PC-9 (cell line): ENCODE results near the gene ETV3L. TPM values are rescaled to one million over a fixed set of nuclear protein-coding genes. Genes with fewer than 3 reads are reported as not detected.

Experiments
- BruUV-seq: library from RNA; stranded (reverse); fragments of 400-500 nt; replicated peaks from 2 replicates; lab custom pipeline; 2021; lab: Mats Ljungman, UMichigan
- CTCF ChIA-PET: fragments of 300-600 bp; sonication (Branson Sonifier 250); formaldehyde crosslinking; loops from one replicate; lab custom pipeline; 2022; ENCODE audit warnings: antibody characterized with exemption; lab: Charles Lee
- POLR2A ChIA-PET: fragments of 300-600 bp; sonication (Branson Sonifier 250); formaldehyde crosslinking; loops from one replicate; lab custom pipeline; 2022; ENCODE audit warnings: antibody characterized with exemption; ENCODE audit not compliant: unreplicated experiment; lab: Charles Lee
- DNase-seq, 2 experiments: peaks; one replicate each; pipeline versions ENCODE4 v3.0.0 to v3.0.0-alpha.2; 2015 to 2022; ENCODE audit warnings: mixed read lengths in 1 of 2
- H2AFZ ChIP-seq: fragments of 200-600 bp; sonication (generic); 2 replicates; pipeline ENCODE4 v1.8.1; 2017; ENCODE audit warnings: antibody characterized with exemption
- H3F3A ChIP-seq: fragments of 200-600 bp; sonication (generic); 2 replicates; pipeline ENCODE4 v1.8.1; 2017; ENCODE audit warnings: antibody characterized with exemption, mild to moderate bottlenecking, low read depth; ENCODE audit not compliant: insufficient read depth
- H3K27ac ChIP-seq: fragments of 200-600 bp; sonication (generic); 2 replicates; pipeline ENCODE4 v1.6.1; 2016; ENCODE audit warnings: mixed run types
- H3K27me3 ChIP-seq: fragments of 200-600 bp; sonication (generic); 2 replicates; pipeline ENCODE4 v1.6.1; 2016; ENCODE audit warnings: low read depth, mixed run types; ENCODE audit not compliant: insufficient read depth
- H3K36me3 ChIP-seq: fragments of 200-600 bp; sonication (generic); 2 replicates; pipeline ENCODE4 v1.6.1; 2016; ENCODE audit warnings: low read depth, mixed run types
- H3K4me1 ChIP-seq: fragments of 200-600 bp; sonication (generic); replicated peaks from 2 replicates; pipeline ENCODE4 v1.6.1; 2016; ENCODE audit warnings: mixed run types; ENCODE audit not compliant: insufficient read depth
- H3K4me2 ChIP-seq: fragments of 200-600 bp; sonication (generic); 2 replicates; pipeline ENCODE4 v1.6.1; 2017; ENCODE audit warnings: mixed run types
- H3K4me3 ChIP-seq: fragments of 200-600 bp; sonication (generic); 2 replicates; pipeline ENCODE4 v1.6.1; 2016; ENCODE audit warnings: mixed run types
- H3K79me2 ChIP-seq: fragments of 200-600 bp; sonication (generic); 2 replicates; pipeline ENCODE4 v1.6.1; 2017; ENCODE audit warnings: low read depth, mixed run types
- H3K9me2 ChIP-seq: fragments of 200-600 bp; sonication (generic); 2 replicates; pipeline ENCODE4 v1.8.1; 2017; ENCODE audit warnings: mild to moderate bottlenecking; ENCODE audit not compliant: insufficient read depth
- H3K9me3 ChIP-seq: fragments of 200-600 bp; sonication (generic); 2 replicates; pipeline ENCODE4 v1.8.1; 2016; ENCODE audit warnings: low read depth; ENCODE audit not compliant: insufficient read depth
- H4K20me1 ChIP-seq: fragments of 200-600 bp; sonication (generic); 2 replicates; pipeline ENCODE4 v1.8.1; 2017; ENCODE audit not compliant: insufficient read depth
- EZH2 ChIP-seq: fragments of 200-600 bp; sonication (generic); IDR thresholded peaks from 2 replicates; pipeline ENCODE4 v1.8.0; 2017; ENCODE audit warnings: antibody characterized with exemption, low read depth
- intact Hi-C: fragments of 100-400 bp; cut with micrococcal nuclease; formaldehyde crosslinking; loops from one replicate; pipeline ENCODE4 v1.10.0; 2022; ENCODE audit not compliant: unreplicated experiment
- total RNA-seq: library from RNA; stranded (reverse); gene quantifications from 2 replicates; pipeline ENCODE4 v1.2.3, GENCODE V29; 2021
- TF ChIP-seq, protein P1 (sequence below): fragments of 200-600 bp; sonication (generic); conservative IDR thresholded peaks from 2 replicates; pipeline ENCODE4 v1.6.1; 2017; ENCODE audit warnings: mixed run types, antibody characterized with exemption, mild to moderate bottlenecking, moderate library complexity

ETV3L gene
- total RNA-seq, 1 experiment from 2014 or later: not detected

GRCh38 chr1:157105988-157106812, 6.6 kb upstream of the ETV3L start:
- no peaks in the 10 kb centered on the region for H3K27me3 ChIP-seq
- peak overlapping the region; percentile 66; the same call in 1 of the 2 replicates for H2AFZ ChIP-seq
- DNase-seq: peak; percentile 31 to 64
- H3K4me2 ChIP-seq: peak overlapping the region; percentile 46
- H3F3A ChIP-seq: no peaks in the 10 kb centered on the region; the same call in 1 of the 2 replicates
- no TSS peak for BruUV-seq
- H4K20me1 ChIP-seq: no peaks in the 10 kb centered on the region
- H3K79me2 ChIP-seq: no peaks in the 10 kb centered on the region
- no peak overlapping the region for H3K4me3 ChIP-seq
- H3K9me3 ChIP-seq: no peaks in the 10 kb centered on the region
- H3K36me3 ChIP-seq: no peaks in the 10 kb centered on the region
- 0 out of 2 replicates have a peak overlapping the region, but pooled peaks have one; percentile 14 for H3K27ac ChIP-seq
- peaks cover 11% of the 10 kb centered on the region for H3K4me1 ChIP-seq
- CTCF ChIA-PET: interaction anchor here (0.7 kb wide), 1 partner anchor 49 kb away, joined by 14 read pairs; no protein-coding TSS in a partner anchor
- TF ChIP-seq, protein P1, sequence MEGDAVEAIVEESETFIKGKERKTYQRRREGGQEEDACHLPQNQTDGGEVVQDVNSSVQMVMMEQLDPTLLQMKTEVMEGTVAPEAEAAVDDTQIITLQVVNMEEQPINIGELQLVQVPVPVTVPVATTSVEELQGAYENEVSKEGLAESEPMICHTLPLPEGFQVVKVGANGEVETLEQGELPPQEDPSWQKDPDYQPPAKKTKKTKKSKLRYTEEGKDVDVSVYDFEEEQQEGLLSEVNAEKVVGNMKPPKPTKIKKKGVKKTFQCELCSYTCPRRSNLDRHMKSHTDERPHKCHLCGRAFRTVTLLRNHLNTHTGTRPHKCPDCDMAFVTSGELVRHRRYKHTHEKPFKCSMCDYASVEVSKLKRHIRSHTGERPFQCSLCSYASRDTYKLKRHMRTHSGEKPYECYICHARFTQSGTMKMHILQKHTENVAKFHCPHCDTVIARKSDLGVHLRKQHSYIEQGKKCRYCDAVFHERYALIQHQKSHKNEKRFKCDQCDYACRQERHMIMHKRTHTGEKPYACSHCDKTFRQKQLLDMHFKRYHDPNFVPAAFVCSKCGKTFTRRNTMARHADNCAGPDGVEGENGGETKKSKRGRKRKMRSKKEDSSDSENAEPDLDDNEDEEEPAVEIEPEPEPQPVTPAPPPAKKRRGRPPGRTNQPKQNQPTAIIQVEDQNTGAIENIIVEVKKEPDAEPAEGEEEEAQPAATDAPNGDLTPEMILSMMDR: no peak
- TF ChIP-seq EZH2: no peak
- intact Hi-C loops: no loop called here
- no peaks in the 10 kb centered on the region for H3K9me2 ChIP-seq
- POLR2A ChIA-PET: no interaction called here

- Histone ChIP-seq H3K9me3 (no peaks in the 10 kb centered on the region), H3K27me3 (no peaks in the 10 kb centered on the region), H3K4me1 (peaks cover 11% of the 10 kb centered on the region), H3K27ac (no peak overlapping the region), H4K20me1 (no peaks in the 10 kb centered on the region), H3K4me2 (no peak overlapping the region), H2AFZ (no peak overlapping the region), H3F3A (no peaks in the 10 kb centered on the region; the same call in 1 of the 2 replicates), H3K36me3 (no peaks in the 10 kb centered on the region), H3K79me2 (no peaks in the 10 kb centered on the region), H3K9me2 (no peaks in the 10 kb centered on the region), H3K4me3 (no peak overlapping the region)
- no TSS peak for BruUV-seq
- no peak for TF ChIP-seq EZH2
- TF ChIP-seq, protein P1: no peak
- DNase-seq: no peak
- ChIA-PET CTCF (no interaction called here), POLR2A (no interaction called here)
- intact Hi-C loops: no loop called here
These were observed 5.8 kb upstream of the ETV3L start for GRCh38 chr1:157105298-157105987.

GRCh38 chr1:157104598-157105293, 5.1 kb upstream of the ETV3L start:
- BruUV-seq: no TSS peak
- peaks cover 11% of the 10 kb centered on the region for H3K4me1 ChIP-seq
- TF ChIP-seq, protein P1: no peak
- no peak for TF ChIP-seq EZH2
- H2AFZ ChIP-seq: no peak overlapping the region
- POLR2A ChIA-PET: no interaction called here
- no peaks in the 10 kb centered on the region for H3K79me2 ChIP-seq
- H3K27ac ChIP-seq: no peak overlapping the region
- H3K27me3 ChIP-seq: no peaks in the 10 kb centered on the region
- H3F3A ChIP-seq: no peaks in the 10 kb centered on the region; the same call in 1 of the 2 replicates
- H3K36me3 ChIP-seq: no peaks in the 10 kb centered on the region
- intact Hi-C loops: no loop called here
- H3K4me3 ChIP-seq: no peak overlapping the region
- H3K9me3 ChIP-seq: no peaks in the 10 kb centered on the region
- no peaks in the 10 kb centered on the region for H4K20me1 ChIP-seq
- CTCF ChIA-PET: interaction anchor here (0.7 kb wide), 1 partner anchor 51 kb away, joined by 3 read pairs; no protein-coding TSS in a partner anchor
- DNase-seq: no peak
- no peaks in the 10 kb centered on the region for H3K9me2 ChIP-seq
- no peak overlapping the region for H3K4me2 ChIP-seq
